IMR-90 (cell line): ENCODE measurements around the gene PRKAG3. TPM values are rescaled to one million over a fixed set of nuclear protein-coding genes. Genes with fewer than 3 reads are reported as not detected.

Experiments used
- ATAC-seq: fragments of 200-7000 bp; cut with Tn5 transposase; 2 replicates; pipeline ENCODE4 v1.9.1; 2020; ENCODE audit warnings: low read depth, mild to moderate bottlenecking, moderate library complexity
- BruUV-seq: library from RNA; stranded (reverse); fragments of 400-500 nt; replicated peaks from 2 replicates; lab custom pipeline; 2021; lab: Mats Ljungman, UMichigan
- CTCF ChIA-PET: fragments of 300-600 bp; formaldehyde crosslinking; extraction: SDS; loops from one replicate; lab custom pipeline; 2021; ENCODE audit warnings: antibody characterized with exemption; lab: Yijun Ruan, JAX
- POLR2A ChIA-PET: fragments of 300-600 bp; sonication (Branson Sonifier 250); formaldehyde crosslinking; loops from one replicate; lab custom pipeline; 2022; ENCODE audit warnings: antibody characterized with exemption; ENCODE audit not compliant: unreplicated experiment; lab: Charles Lee
- DNase-seq: peaks from one replicate; pipeline ENCODE4 v3.0.0; 2013
- H2AFZ ChIP-seq: replicated peaks from 2 replicates; pipeline ENCODE3; 2013; ENCODE audit warnings: low read length, mild to moderate bottlenecking; ENCODE audit not compliant: poor library complexity
- H2AK5ac ChIP-seq: 2 replicates; pipeline ENCODE4 v1.6.1; 2013; ENCODE audit warnings: low read depth, low read length, inconsistent platforms
- H2AK9ac ChIP-seq: replicated peaks from 2 replicates; pipeline ENCODE3; 2013; ENCODE audit warnings: mild to moderate bottlenecking, low read depth, low read length, moderate library complexity; ENCODE audit not compliant: poor library complexity
- H2BK120ac ChIP-seq: 2 replicates; pipeline ENCODE4 v1.6.1; 2013; ENCODE audit warnings: low read depth, low read length, inconsistent platforms
- H2BK15ac ChIP-seq: 3 replicates; pipeline ENCODE4 v1.6.1; 2013; ENCODE audit warnings: low read depth, low read length, inconsistent platforms
- H2BK20ac ChIP-seq: 2 replicates; pipeline ENCODE4 v1.6.1; 2013; ENCODE audit warnings: low read depth, mild to moderate bottlenecking, inconsistent platforms, low read length, moderate library complexity
- H2BK5ac ChIP-seq: 2 replicates; pipeline ENCODE4 v1.6.1; 2013; ENCODE audit warnings: mild to moderate bottlenecking, low read depth, low read length, inconsistent platforms; ENCODE audit not compliant: poor library complexity, severe bottlenecking
- H3K14ac ChIP-seq: replicated peaks from 2 replicates; pipeline ENCODE4 v1.6.1; 2013; ENCODE audit warnings: low read depth, low read length, inconsistent platforms
- H3K18ac ChIP-seq: 2 replicates; pipeline ENCODE4 v1.6.1; 2013; ENCODE audit warnings: low read depth, low read length, control low read depth
- H3K23ac ChIP-seq: 2 replicates; pipeline ENCODE4 v1.6.1; 2013; ENCODE audit warnings: low read depth, low read length, inconsistent platforms
- H3K27ac ChIP-seq: 2 replicates; pipeline ENCODE4 v1.5.1; 2013; ENCODE audit warnings: mild to moderate bottlenecking, control low read depth, low read length; ENCODE audit not compliant: insufficient read depth
- H3K27me3 ChIP-seq: 2 replicates; pipeline ENCODE4 v1.6.1; 2013; ENCODE audit warnings: low read length; ENCODE audit not compliant: control insufficient read depth, insufficient read depth
- H3K36me3 ChIP-seq: 2 replicates; pipeline ENCODE4 v1.6.1; 2013; ENCODE audit warnings: low read length, mixed read lengths; ENCODE audit not compliant: control insufficient read depth, insufficient read depth
- H3K4ac ChIP-seq: 2 replicates; pipeline ENCODE4 v1.6.1; 2013; ENCODE audit warnings: low read depth, low read length, inconsistent platforms
- H3K4me1 ChIP-seq: 2 replicates; pipeline ENCODE4 v1.6.1; 2013; ENCODE audit warnings: low read length, mixed read lengths; ENCODE audit not compliant: control insufficient read depth, insufficient read depth
- H3K4me2 ChIP-seq: 2 replicates; pipeline ENCODE4 v1.6.1; 2013; ENCODE audit warnings: low read depth, mild to moderate bottlenecking, control low read depth, low read length, moderate library complexity
- H3K4me3 ChIP-seq: 2 replicates; pipeline ENCODE4 v1.5.1; 2013; ENCODE audit warnings: low read depth, mild to moderate bottlenecking, control low read depth, low read length, moderate library complexity; ENCODE audit not compliant: insufficient read depth
- H3K56ac ChIP-seq: 2 replicates; pipeline ENCODE4 v1.6.1; 2013; ENCODE audit warnings: low read length, inconsistent platforms; ENCODE audit not compliant: insufficient read depth; ENCODE audit errors: extremely low read depth
- H3K79me1 ChIP-seq, 2 experiments: 2 replicates each; pipeline ENCODE4 v1.6.1; 2013; ENCODE audit warnings: low read length in 2 of 2, inconsistent platforms in 1 of 2, low read depth in 1 of 2
- H3K9ac ChIP-seq: 2 replicates; pipeline ENCODE4 v1.6.1; 2013; ENCODE audit warnings: low read depth, low read length, control low read depth
- H3K9me1 ChIP-seq: 2 replicates; pipeline ENCODE4 v1.6.1; 2013; ENCODE audit warnings: low read length, inconsistent platforms; ENCODE audit not compliant: insufficient read depth
- H3K9me3 ChIP-seq: 2 replicates; pipeline ENCODE4 v1.6.1; 2013; ENCODE audit warnings: low read length; ENCODE audit not compliant: control insufficient read depth, insufficient read depth
- H4K20me1 ChIP-seq: 2 replicates; pipeline ENCODE4 v1.6.1; 2013; ENCODE audit warnings: low read length, inconsistent platforms; ENCODE audit not compliant: insufficient read depth
- H4K5ac ChIP-seq: 2 replicates; pipeline ENCODE4 v1.6.1; 2013; ENCODE audit warnings: mild to moderate bottlenecking, low read depth, low read length, control low read depth
- H4K8ac ChIP-seq, 2 experiments: 2 replicates each; pipeline ENCODE4 v1.6.1; 2013; ENCODE audit warnings: low read depth in 2 of 2, low read length in 2 of 2, control low read depth in 1 of 2, inconsistent platforms in 1 of 2
- H4K91ac ChIP-seq: 2 replicates; pipeline ENCODE4 v1.6.1; 2013; ENCODE audit warnings: low read depth, low read length, inconsistent platforms; ENCODE audit not compliant: insufficient read depth
- BHLHE40 ChIP-seq: fragments of 150-350 bp; IDR thresholded peaks from 2 replicates; pipeline ENCODE4 v1.6.1; 2016; ENCODE audit warnings: mild to moderate bottlenecking, low read depth, low read length
- CEBPB ChIP-seq: IDR thresholded peaks from 2 replicates; pipeline ENCODE4 v1.6.1; 2012; ENCODE audit warnings: low read depth, low read length, improper control_type of control experiment
- CHD1 ChIP-seq: IDR thresholded peaks from 2 replicates; pipeline ENCODE4 v1.6.1; 2012; ENCODE audit warnings: low read depth, low read length, improper control_type of control experiment
- FOS ChIP-seq: fragments of 150-350 bp; IDR thresholded peaks from 2 replicates; pipeline ENCODE4 v1.6.1; 2016; ENCODE audit warnings: low read depth, low read length
- MAFK ChIP-seq: IDR thresholded peaks from 2 replicates; pipeline ENCODE4 v1.6.1; 2012; ENCODE audit warnings: low read depth, low read length, improper control_type of control experiment
- MAZ ChIP-seq: IDR thresholded peaks from 2 replicates; pipeline ENCODE4 v1.6.1; 2012; ENCODE audit warnings: low read depth, mild to moderate bottlenecking, low read length, improper control_type of control experiment, moderate library complexity, borderline replicate concordance
- MXI1 ChIP-seq: IDR thresholded peaks from 2 replicates; pipeline ENCODE4 v1.6.1; 2012; ENCODE audit warnings: low read depth, mild to moderate bottlenecking, low read length, moderate library complexity, borderline replicate concordance
- NFE2L2 ChIP-seq: fragments of 150-350 bp; IDR thresholded peaks from 2 replicates; pipeline ENCODE4 v1.6.1; 2016; ENCODE audit warnings: low read depth, mild to moderate bottlenecking, low read length
- POLR2A ChIP-seq: IDR thresholded peaks from 2 replicates; pipeline ENCODE4 v1.6.1; 2012; ENCODE audit warnings: mild to moderate bottlenecking, low read depth, low read length
- RAD21 ChIP-seq: IDR thresholded peaks from 2 replicates; pipeline ENCODE4 v1.6.1; 2012; ENCODE audit warnings: low read length, improper control_type of control experiment
- RCOR1 ChIP-seq: IDR thresholded peaks from 2 replicates; pipeline ENCODE4 v1.6.1; 2012; ENCODE audit warnings: mild to moderate bottlenecking, low read length, improper control_type of control experiment; ENCODE audit not compliant: insufficient replicate concordance
- RFX5 ChIP-seq: IDR thresholded peaks from 2 replicates; pipeline ENCODE4 v1.8.0; 2012; ENCODE audit warnings: low read depth, mild to moderate bottlenecking, low read length, moderate library complexity
- WGBS, 2 experiments: methylation state at CpG; one replicate each; pipeline versions ENCODE4 v1.1.5 to v1.1.7; 2013; ENCODE audit warnings: missing lambda C conversion rate in 2 of 2; ENCODE audit not compliant: insufficient read length in 1 of 2; ENCODE audit errors: extremely low coverage in 2 of 2; 5-methylcytosine and 5-hydroxymethylcytosine counted together
- dilution Hi-C: fragments of 300-500 bp; cut with HindIII; formaldehyde crosslinking; loops from one replicate; pipeline ENCODE4 v1.14.3; 2018; ENCODE audit warnings: low sequenced_read_pairs; ENCODE audit not compliant: unreplicated experiment
- in situ Hi-C: fragments of 300-500 bp; cut with MboI; formaldehyde crosslinking; loops from 3 replicates; pipeline ENCODE4 v1.14.3; 2019; ENCODE audit warnings: low sequenced_read_pairs, inconsistent platforms, mixed read lengths
- intact Hi-C: fragments of 100-400 bp; cut with micrococcal nuclease; formaldehyde crosslinking; loops from 2 replicates; pipeline ENCODE4 v1.10.0; 2022
- polyA plus RNA-seq, 3 experiments: library from polyadenylated mRNA; depleted of rRNA; stranded (reverse); fragments of >200 nt; gene quantifications; 2 replicates each; pipeline ENCODE4 v1.2.3, GENCODE V29; 2012; ENCODE audit warnings: low replicate concordance in 1 of 3
- total RNA-seq: library from RNA; depleted of rRNA; stranded (reverse); fragments of >200 nt; gene quantifications from 2 replicates; pipeline ENCODE4 v1.2.3, GENCODE V29; 2012
- TF ChIP-seq, protein P1 (sequence below): conservative IDR thresholded peaks from 2 replicates; pipeline ENCODE4 v1.5.1; 2012; ENCODE audit warnings: mild to moderate bottlenecking, low read depth, low read length, improper control_type of control experiment
- TF ChIP-seq, protein P2 (sequence below): fragments of 150-350 bp; IDR thresholded peaks from 2 replicates; pipeline ENCODE4 v1.6.1; 2016; ENCODE audit warnings: low read depth, mild to moderate bottlenecking, low read length, moderate library complexity, borderline replicate concordance
- TF ChIP-seq, protein P3 (sequence below): fragments of 150-350 bp; IDR thresholded peaks from 2 replicates; pipeline ENCODE4 v1.6.1; 2017; ENCODE audit warnings: mild to moderate bottlenecking, antibody characterized with exemption, low read length, low read depth

Gene PRKAG3
- total and polyA plus RNA-seq, 2 of the 4 experiments (the other 2 are of a cell fraction): not detected

DNA sequence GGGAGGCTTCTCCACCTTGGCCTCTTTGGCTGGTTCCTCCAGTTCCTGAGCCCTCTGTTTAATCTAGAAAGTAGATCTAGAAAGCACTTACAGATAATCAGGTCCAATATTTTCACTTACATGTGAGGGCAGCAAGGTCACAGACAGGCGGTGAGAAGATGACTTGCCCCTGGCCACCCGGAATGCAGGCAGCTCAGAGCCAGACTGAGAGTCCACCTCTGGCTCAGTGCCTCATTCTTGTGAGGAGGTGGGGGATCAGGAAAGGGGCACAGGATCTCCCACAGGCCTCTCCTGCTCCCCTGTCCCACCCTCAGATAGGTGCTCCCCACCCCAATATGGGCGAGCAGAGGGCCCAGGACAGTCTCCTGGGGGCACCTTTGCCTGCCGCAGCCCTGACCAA lies 33.8 kb upstream of the PRKAG3 start:
- Histone ChIP-seq H3K27me3 (peaks cover 82% of the 10 kb centered on the region), H3K4me3 (no peak overlapping the region), H4K8ac (no peak overlapping the region), H3K18ac (no peak overlapping the region), H2BK15ac (no peak overlapping the region), H3K4ac (no peak overlapping the region), H3K36me3 (no peaks in the 10 kb centered on the region), H4K91ac (no peak overlapping the region), H3K4me1 (peaks cover under 1% of the 10 kb centered on the region; the same call in 1 of the 2 replicates), H3K4me2 (no peak overlapping the region), H3K9ac (no peak overlapping the region), H2AK5ac (no peak overlapping the region), H3K14ac (no peak overlapping the region), H4K20me1 (no peaks in the 10 kb centered on the region), H3K9me1 (no peaks in the 10 kb centered on the region), H3K56ac (no peak overlapping the region), H3K27ac (no peak overlapping the region), H3K23ac (no peak overlapping the region), H3K9me3 (peaks cover 2% of the 10 kb centered on the region; the same call in 1 of the 2 replicates), H3K79me1 (no peaks in the 10 kb centered on the region), H2BK20ac (no peak overlapping the region), H2AFZ (no peak overlapping the region), H2BK120ac (no peak overlapping the region), H4K5ac (no peak overlapping the region), H2AK9ac (no peak overlapping the region), H2BK5ac (no peak overlapping the region)
- WGBS, 2 experiments: no CpG with 5 or more reads among the region's 4 CpGs
- ChIA-PET POLR2A (no interaction called here), CTCF (no interaction called here)
- ATAC-seq (no peak), DNase-seq (no peak)
- dilution Hi-C loops: no loop called here
- in situ Hi-C loops: no loop called here
- BruUV-seq: no TSS peak
- TF ChIP-seq POLR2A (no peak), MAZ (no peak), CHD1 (no peak), RCOR1 (no peak), RFX5 (no peak), RAD21 (no peak), BHLHE40 (no peak), CEBPB (no peak), NFE2L2 (no peak), MXI1 (no peak), FOS (no peak), MAFK (no peak)
- TF ChIP-seq, protein P1, sequence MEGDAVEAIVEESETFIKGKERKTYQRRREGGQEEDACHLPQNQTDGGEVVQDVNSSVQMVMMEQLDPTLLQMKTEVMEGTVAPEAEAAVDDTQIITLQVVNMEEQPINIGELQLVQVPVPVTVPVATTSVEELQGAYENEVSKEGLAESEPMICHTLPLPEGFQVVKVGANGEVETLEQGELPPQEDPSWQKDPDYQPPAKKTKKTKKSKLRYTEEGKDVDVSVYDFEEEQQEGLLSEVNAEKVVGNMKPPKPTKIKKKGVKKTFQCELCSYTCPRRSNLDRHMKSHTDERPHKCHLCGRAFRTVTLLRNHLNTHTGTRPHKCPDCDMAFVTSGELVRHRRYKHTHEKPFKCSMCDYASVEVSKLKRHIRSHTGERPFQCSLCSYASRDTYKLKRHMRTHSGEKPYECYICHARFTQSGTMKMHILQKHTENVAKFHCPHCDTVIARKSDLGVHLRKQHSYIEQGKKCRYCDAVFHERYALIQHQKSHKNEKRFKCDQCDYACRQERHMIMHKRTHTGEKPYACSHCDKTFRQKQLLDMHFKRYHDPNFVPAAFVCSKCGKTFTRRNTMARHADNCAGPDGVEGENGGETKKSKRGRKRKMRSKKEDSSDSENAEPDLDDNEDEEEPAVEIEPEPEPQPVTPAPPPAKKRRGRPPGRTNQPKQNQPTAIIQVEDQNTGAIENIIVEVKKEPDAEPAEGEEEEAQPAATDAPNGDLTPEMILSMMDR: no peak
- TF ChIP-seq, protein P2, sequence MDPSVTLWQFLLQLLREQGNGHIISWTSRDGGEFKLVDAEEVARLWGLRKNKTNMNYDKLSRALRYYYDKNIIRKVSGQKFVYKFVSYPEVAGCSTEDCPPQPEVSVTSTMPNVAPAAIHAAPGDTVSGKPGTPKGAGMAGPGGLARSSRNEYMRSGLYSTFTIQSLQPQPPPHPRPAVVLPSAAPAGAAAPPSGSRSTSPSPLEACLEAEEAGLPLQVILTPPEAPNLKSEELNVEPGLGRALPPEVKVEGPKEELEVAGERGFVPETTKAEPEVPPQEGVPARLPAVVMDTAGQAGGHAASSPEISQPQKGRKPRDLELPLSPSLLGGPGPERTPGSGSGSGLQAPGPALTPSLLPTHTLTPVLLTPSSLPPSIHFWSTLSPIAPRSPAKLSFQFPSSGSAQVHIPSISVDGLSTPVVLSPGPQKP: no peak
- TF ChIP-seq, protein P3, sequence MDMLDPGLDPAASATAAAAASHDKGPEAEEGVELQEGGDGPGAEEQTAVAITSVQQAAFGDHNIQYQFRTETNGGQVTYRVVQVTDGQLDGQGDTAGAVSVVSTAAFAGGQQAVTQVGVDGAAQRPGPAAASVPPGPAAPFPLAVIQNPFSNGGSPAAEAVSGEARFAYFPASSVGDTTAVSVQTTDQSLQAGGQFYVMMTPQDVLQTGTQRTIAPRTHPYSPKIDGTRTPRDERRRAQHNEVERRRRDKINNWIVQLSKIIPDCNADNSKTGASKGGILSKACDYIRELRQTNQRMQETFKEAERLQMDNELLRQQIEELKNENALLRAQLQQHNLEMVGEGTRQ: no peak
- intact Hi-C loops: no loop called here
